Loucy (cell line): ENCODE measurements around the gene DLGAP1.
A peak's percentile ranks its signal among the peaks of the same experiment; 100 is the strongest.

ENCODE experiments used
- EZH2phosphoT487 ChIP-seq: fragments of 200-600 bp; IDR thresholded peaks from 2 replicates; pipeline ENCODE4 v1.6.1; 2018; ENCODE audit warnings: antibody characterized with exemption, mild to moderate bottlenecking, moderate library complexity, borderline replicate concordance
- TF ChIP-seq, protein P1 (sequence below): fragments of 200-600 bp; sonication (generic); conservative IDR thresholded peaks from 2 replicates; pipeline ENCODE4 v1.5.1; 2014; ENCODE audit warnings: mild to moderate bottlenecking, antibody characterized with exemption, low read length

GRCh38 chr18:3451989-3452749 is 1002.9 kb downstream of the DLGAP1 start:
- TF ChIP-seq, protein P1, sequence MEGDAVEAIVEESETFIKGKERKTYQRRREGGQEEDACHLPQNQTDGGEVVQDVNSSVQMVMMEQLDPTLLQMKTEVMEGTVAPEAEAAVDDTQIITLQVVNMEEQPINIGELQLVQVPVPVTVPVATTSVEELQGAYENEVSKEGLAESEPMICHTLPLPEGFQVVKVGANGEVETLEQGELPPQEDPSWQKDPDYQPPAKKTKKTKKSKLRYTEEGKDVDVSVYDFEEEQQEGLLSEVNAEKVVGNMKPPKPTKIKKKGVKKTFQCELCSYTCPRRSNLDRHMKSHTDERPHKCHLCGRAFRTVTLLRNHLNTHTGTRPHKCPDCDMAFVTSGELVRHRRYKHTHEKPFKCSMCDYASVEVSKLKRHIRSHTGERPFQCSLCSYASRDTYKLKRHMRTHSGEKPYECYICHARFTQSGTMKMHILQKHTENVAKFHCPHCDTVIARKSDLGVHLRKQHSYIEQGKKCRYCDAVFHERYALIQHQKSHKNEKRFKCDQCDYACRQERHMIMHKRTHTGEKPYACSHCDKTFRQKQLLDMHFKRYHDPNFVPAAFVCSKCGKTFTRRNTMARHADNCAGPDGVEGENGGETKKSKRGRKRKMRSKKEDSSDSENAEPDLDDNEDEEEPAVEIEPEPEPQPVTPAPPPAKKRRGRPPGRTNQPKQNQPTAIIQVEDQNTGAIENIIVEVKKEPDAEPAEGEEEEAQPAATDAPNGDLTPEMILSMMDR: peak; percentile 22; the same call in 1 of the 2 replicates
- no peak for TF ChIP-seq EZH2phosphoT487
